Epidermal melanocyte (primary cell): ENCODE data around the gene HDGFL2.

Experiments used
- DNase-seq: peaks from one replicate; pipeline ENCODE4 v3.0.0; 2011; ENCODE audit warnings: low spot score; ENCODE audit not compliant: insufficient read length

HDGFL2 gene

GRCh38 chr19:4444765-4445741, 27.0 kb upstream of the HDGFL2 start:
- DNase-seq: no peak

GRCh38 chr19:4445963-4446703, 26.0 kb upstream of the HDGFL2 start:
- DNase-seq: no peak

GRCh38 chr19:4446704-4447200, 25.3 kb upstream of the HDGFL2 start:
- no peak for DNase-seq

GRCh38 chr19:4447327-4448146, 24.6 kb upstream of the HDGFL2 start:
- DNase-seq: no peak

GRCh38 chr19:4448147-4448985, 23.7 kb upstream of the HDGFL2 start:
- DNase-seq: no peak

- DNase-seq: no peak
Observed at GRCh38 chr19:4449022-4449638, 23.0 kb upstream of the HDGFL2 start.

GRCh38 chr19:4449639-4450028, 22.5 kb upstream of the HDGFL2 start:
- DNase-seq: no peak

- no peak for DNase-seq
Observed at GRCh38 chr19:4452230-4452990, 19.7 kb upstream of the HDGFL2 start.

- DNase-seq: no peak
Observed at GRCh38 chr19:4453232-4454179, 18.6 kb upstream of the HDGFL2 start.

GRCh38 chr19:4454747-4455718, 17.1 kb upstream of the HDGFL2 start:
- DNase-seq: no peak

- no peak for DNase-seq
Observed at GRCh38 chr19:4455719-4456475, 16.2 kb upstream of the HDGFL2 start.

GRCh38 chr19:4456476-4456842, 15.6 kb upstream of the HDGFL2 start:
- peak; percentile 52 for DNase-seq

GRCh38 chr19:4456843-4457653, 15.0 kb upstream of the HDGFL2 start:
- peak; percentile 72 for DNase-seq

GRCh38 chr19:4457654-4458395, 14.3 kb upstream of the HDGFL2 start, which contains the start of gene UBXN6:
UBXN6 (minus strand) TSS chr19:4457794; CDS start chr19:4457697, 97 bp downstream.
- peak; percentile 94 for DNase-seq
